Parathyroid adenoma (tissue), 2 donors: ENCODE data around the gene IL10.

ENCODE experiments used
- H2AFZ ChIP-seq: fragments of 300-600 bp; sonication (generic); one replicate; pipeline ENCODE4 v1.7.0; 2017; ENCODE audit warnings: antibody characterized with exemption, mild to moderate bottlenecking
- H3K27ac ChIP-seq: fragments of 300-600 bp; sonication (generic); one replicate; pipeline ENCODE4 v1.7.0; 2017
- H3K27me3 ChIP-seq: fragments of 300-600 bp; sonication (generic); one replicate; pipeline ENCODE4 v1.7.0; 2017; ENCODE audit warnings: low read length; ENCODE audit not compliant: control insufficient read depth, insufficient read depth
- H3K36me3 ChIP-seq: fragments of 300-600 bp; sonication (generic); one replicate; pipeline ENCODE4 v1.7.0; 2017; ENCODE audit warnings: low read length; ENCODE audit not compliant: control insufficient read depth, insufficient read depth
- H3K4me1 ChIP-seq: fragments of 300-600 bp; sonication (generic); one replicate; pipeline ENCODE4 v1.7.0; 2017; ENCODE audit warnings: control low read depth
- H3K4me2 ChIP-seq: fragments of 300-600 bp; sonication (generic); one replicate; pipeline ENCODE4 v1.7.0; 2017; ENCODE audit warnings: low read length
- H3K4me3 ChIP-seq: fragments of 300-600 bp; sonication (generic); one replicate; pipeline ENCODE4 v1.7.0; 2017; ENCODE audit warnings: low read depth, low read length
- H3K79me2 ChIP-seq: fragments of 300-600 bp; sonication (generic); one replicate; pipeline ENCODE4 v1.7.0; 2017; ENCODE audit warnings: control low read depth
- H3K9ac ChIP-seq: fragments of 300-600 bp; sonication (generic); one replicate; pipeline ENCODE4 v1.7.0; 2017; ENCODE audit warnings: mild to moderate bottlenecking
- H3K9me3 ChIP-seq: fragments of 300-600 bp; sonication (generic); one replicate; pipeline ENCODE4 v1.7.0; 2017; ENCODE audit warnings: low read length; ENCODE audit not compliant: control insufficient read depth
- CTCF ChIP-seq: fragments of 300-600 bp; sonication (generic); IDR thresholded peaks from one replicate; pipeline ENCODE4 v1.7.0; 2017; ENCODE audit warnings: antibody characterized with exemption, mild to moderate bottlenecking
- donor health status: primary hyperparathyroidism.

The IL10 gene

GRCh38 chr1:206728697-206728987 is 43.7 kb downstream of the IL10 start:
- no peak for TF ChIP-seq CTCF
- Histone ChIP-seq H3K27ac (no peak overlapping the region), H3K9me3 (no peaks in the 10 kb centered on the region), H3K27me3 (no peaks in the 10 kb centered on the region), H3K4me3 (no peak overlapping the region), H3K79me2 (peaks cover 11% of the 10 kb centered on the region), H3K4me1 (no peaks in the 10 kb centered on the region), H3K36me3 (no peaks in the 10 kb centered on the region), H3K4me2 (no peak overlapping the region), H2AFZ (no peak overlapping the region), H3K9ac (no peak overlapping the region)

GRCh38 chr1:206727981-206728696 is 44.2 kb downstream of the IL10 start:
- Histone ChIP-seq H3K9me3 (no peaks in the 10 kb centered on the region), H3K27ac (no peak overlapping the region), H3K36me3 (no peaks in the 10 kb centered on the region), H2AFZ (no peak overlapping the region), H3K4me3 (no peak overlapping the region), H3K4me2 (no peak overlapping the region), H3K9ac (no peak overlapping the region), H3K27me3 (no peaks in the 10 kb centered on the region), H3K79me2 (peaks cover 11% of the 10 kb centered on the region), H3K4me1 (no peaks in the 10 kb centered on the region)
- TF ChIP-seq CTCF = no peak

- Histone ChIP-seq H3K27me3 (no peaks in the 10 kb centered on the region), H3K27ac (no peak overlapping the region), H3K4me1 (no peaks in the 10 kb centered on the region)
Measured at GRCh38 chr1:206725109-206725963, 47.0 kb downstream of the IL10 start.

GRCh38 chr1:206723805-206724472 is 48.4 kb downstream of the IL10 start:
- H3K9ac ChIP-seq = no peak overlapping the region
- no peak overlapping the region for H2AFZ ChIP-seq
- no peaks in the 10 kb centered on the region for H3K4me1 ChIP-seq
- H3K36me3 ChIP-seq = no peaks in the 10 kb centered on the region
- no peak overlapping the region for H3K27ac ChIP-seq
- no peak for TF ChIP-seq CTCF
- H3K9me3 ChIP-seq = no peaks in the 10 kb centered on the region
- H3K27me3 ChIP-seq = no peaks in the 10 kb centered on the region
- no peak overlapping the region for H3K4me3 ChIP-seq
- peaks cover 26% of the 10 kb centered on the region for H3K79me2 ChIP-seq
- no peak overlapping the region for H3K4me2 ChIP-seq

More at GRCh38 chr1:206725109-206725963, 47.0 kb downstream of the IL10 start:
- no peak overlapping the region for H3K4me2 ChIP-seq
- peaks cover 15% of the 10 kb centered on the region for H3K79me2 ChIP-seq
- H3K9ac ChIP-seq = no peak overlapping the region
- no peak overlapping the region for H2AFZ ChIP-seq
- no peaks in the 10 kb centered on the region for H3K36me3 ChIP-seq
- H3K9me3 ChIP-seq = no peaks in the 10 kb centered on the region
- no peak for TF ChIP-seq CTCF
- no peak overlapping the region for H3K4me3 ChIP-seq
